Testis (tissue), 3 donors: ENCODE results near the gene NR2F2. TPM values are rescaled to one million over a fixed set of nuclear protein-coding genes. Genes with fewer than 3 reads are reported as not detected.

Source experiments
- DNase-seq: peaks from one replicate; pipeline ENCODE4 v3.0.0-alpha.2; 2019
- H3K27ac ChIP-seq, 2 donors: fragments of 200-600 bp; sonication (generic); one replicate each; pipeline ENCODE4 v1.5.1; 2019
- H3K27me3 ChIP-seq: fragments of 200-600 bp; sonication (generic); one replicate; pipeline ENCODE4 v1.5.1; 2019
- H3K36me3 ChIP-seq: fragments of 200-600 bp; sonication (generic); one replicate; pipeline ENCODE4 v1.5.1; 2017; ENCODE audit warnings: low read depth; ENCODE audit errors: missing control alignments
- H3K4me1 ChIP-seq: fragments of 200-600 bp; sonication (generic); one replicate; pipeline ENCODE4 v1.5.1; 2019
- H3K4me3 ChIP-seq, 2 donors: fragments of 200-600 bp; sonication (generic); one replicate each; pipeline ENCODE4 v1.5.1; 2017 to 2019
- H3K9me3 ChIP-seq: fragments of 200-600 bp; sonication (generic); one replicate; pipeline ENCODE4 v1.5.1; 2017
- CTCF ChIP-seq, 3 experiments: fragments of 450-650 bp in 2 of 3; fragments of 200-600 bp in 1 of 3; sonication (generic) in 1 of 3; IDR thresholded peaks; one replicate each; pipeline ENCODE4 v1.5.1; 2016 to 2019; ENCODE audit warnings: antibody characterized with exemption in 3 of 3, mild to moderate bottlenecking in 2 of 3, moderate library complexity in 1 of 3
- POLR2A ChIP-seq: fragments of 450-650 bp; IDR thresholded peaks from one replicate; pipeline ENCODE4 v1.6.1; 2017; ENCODE audit warnings: antibody characterized with exemption, mild to moderate bottlenecking, moderate library complexity
- WGBS, 2 donors: methylation state at CpG; one replicate each; pipeline ENCODE4 v1.1.5; 2018; 5-methylcytosine and 5-hydroxymethylcytosine counted together
- intact Hi-C: fragments of 100-400 bp; cut with DNase I; formaldehyde crosslinking; loops from one replicate; pipeline ENCODE4 v1.15.1; 2023; ENCODE audit warnings: low total_unique reads
- polyA plus RNA-seq: library from polyadenylated mRNA; stranded (reverse); fragments of 350-450 nt; fragmentation: Illumina TruSeq; extraction: RNeasy Lipid Tissue Mini Kit (QIAGEN cat#74804); gene quantifications from one replicate; pipeline ENCODE4 v1.2.3, GENCODE V29; 2014; ENCODE audit warnings: low read depth, low replicate concordance; ENCODE audit not compliant: insufficient read depth
- total RNA-seq, 2 donors: library from RNA; depleted of rRNA; stranded (reverse); fragments of >200 nt; gene quantifications; one replicate each; pipeline ENCODE4 v1.2.3, GENCODE V29; 2016

The NR2F2 gene
- total and polyA plus RNA-seq, 3 donors from 2014 or later: 31.2 to 42.9 (median 38.2) TPM

GRCh38 chr15:96307856-96308394 lies 22.6 kb upstream of the NR2F2 start:
- Histone ChIP-seq H3K9me3 (no peaks in the 10 kb centered on the region), H3K4me1 (no peaks in the 10 kb centered on the region), H3K36me3 (no peaks in the 10 kb centered on the region), H3K4me3 (no peak overlapping the region), H3K27ac (peak overlapping the region in 1 of 2 donors; percentile 56), H3K27me3 (no peaks in the 10 kb centered on the region)
- DNase-seq: no peak
- 80 to 82% methylated on average over 5 of the region's 5 CpGs for WGBS, 2 donors
- TF ChIP-seq CTCF (IDR thresholded peaks at IDR 0.05) (no peak), POLR2A (no peak)
- intact Hi-C loops: no loop called here

GRCh38 chr15:96309143-96309660 lies 21.3 kb upstream of the NR2F2 start:
- DNase-seq: no peak
- H3K27ac ChIP-seq: peak overlapping the region in 1 of 2 donors; percentile 56
- H3K9me3 ChIP-seq: no peaks in the 10 kb centered on the region
- TF ChIP-seq POLR2A (no peak), CTCF (IDR thresholded peaks at IDR 0.05) (no peak)
- intact Hi-C loops: no loop called here
- no peaks in the 10 kb centered on the region for H3K4me1 ChIP-seq
- H3K4me3 ChIP-seq: no peak overlapping the region
- no peaks in the 10 kb centered on the region for H3K27me3 ChIP-seq
- no peaks in the 10 kb centered on the region for H3K36me3 ChIP-seq
- WGBS, 2 donors: 25 to 40% methylated on average over 5 of the region's 5 CpGs

- no peaks in the 10 kb centered on the region for H3K4me1 ChIP-seq
- no peak overlapping the region for H3K27ac ChIP-seq
- H3K9me3 ChIP-seq: no peaks in the 10 kb centered on the region
- H3K4me3 ChIP-seq: no peak overlapping the region
- TF ChIP-seq POLR2A: no peak
- TF ChIP-seq CTCF (IDR thresholded peaks at IDR 0.05): no peak
- no peaks in the 10 kb centered on the region for H3K27me3 ChIP-seq
- DNase-seq: no peak
- 54 to 61% methylated on average over 5 of the region's 5 CpGs for WGBS, 2 donors
- intact Hi-C loops: no loop called here
- H3K36me3 ChIP-seq: no peaks in the 10 kb centered on the region
Measured at GRCh38 chr15:96311256-96311955, 19.1 kb upstream of the NR2F2 start.

GRCh38 chr15:96311956-96312294 lies 18.6 kb upstream of the NR2F2 start:
- no peak for DNase-seq
- Histone ChIP-seq H3K27me3 (no peaks in the 10 kb centered on the region), H3K36me3 (no peaks in the 10 kb centered on the region), H3K9me3 (no peaks in the 10 kb centered on the region), H3K27ac (no peak overlapping the region), H3K4me1 (no peaks in the 10 kb centered on the region), H3K4me3 (no peak overlapping the region)
- TF ChIP-seq POLR2A (no peak), CTCF (IDR thresholded peaks at IDR 0.05) (no peak)
- intact Hi-C loops: no loop called here
- 81 to 87% methylated on average over 5 of the region's 5 CpGs for WGBS, 2 donors
